Esophagus squamous epithelium (tissue), 5 donors: ENCODE data around the gene NQO2. TPM values are rescaled to one million over a fixed set of nuclear protein-coding genes. Genes with fewer than 3 reads are reported as not detected.

Experiments used
- DNase-seq: peaks from one replicate; lab custom pipeline; 2025; lab: John Stamatoyannopoulos, UW
- H3K27ac ChIP-seq, 4 donors: fragments of 200-600 bp; sonication (generic); one replicate each; pipeline ENCODE4 v1.5.1; 2016 to 2019; ENCODE audit warnings: mild to moderate bottlenecking in 1 of 4
- H3K27me3 ChIP-seq, 4 donors: fragments of 200-600 bp; sonication (generic); 1 replicate in 3 of 4; 2 replicates in 1 of 4; pipeline versions ENCODE4 v1.5.1 to v1.6.0; 2017 to 2021; ENCODE audit warnings: antibody characterized with exemption in 1 of 4
- H3K36me3 ChIP-seq, 3 donors: fragments of 200-600 bp; sonication (generic); one replicate each; pipeline ENCODE4 v1.5.1; 2016 to 2019
- H3K4me1 ChIP-seq, 3 donors: fragments of 200-600 bp; sonication (generic); one replicate each; pipeline ENCODE4 v1.5.1; 2017 to 2019
- H3K4me3 ChIP-seq, 4 donors: fragments of 200-600 bp; sonication (generic); 1 replicate in 3 of 4; 2 replicates in 1 of 4; pipeline ENCODE4 v1.5.1; 2016 to 2019; ENCODE audit warnings: mild to moderate bottlenecking in 2 of 4, moderate library complexity in 1 of 4
- H3K9me3 ChIP-seq, 3 donors: fragments of 200-600 bp; sonication (generic); one replicate each; pipeline ENCODE4 v1.5.1; 2016 to 2019
- CTCF ChIP-seq, 6 experiments: fragments of 450-650 bp in 4 of 6; fragments of 200-600 bp in 2 of 6; sonication (generic) in 2 of 6; IDR thresholded peaks; one replicate each; pipeline ENCODE4 v1.5.1; 2016 to 2019; ENCODE audit warnings: antibody characterized with exemption in 6 of 6, mild to moderate bottlenecking in 4 of 6, moderate library complexity in 4 of 6
- POLR2A ChIP-seq, 4 donors: fragments of 450-650 bp; IDR thresholded peaks; one replicate each; pipeline ENCODE4 v1.6.1; 2017; ENCODE audit warnings: antibody characterized with exemption in 4 of 4, mild to moderate bottlenecking in 4 of 4, moderate library complexity in 3 of 4
- WGBS, 2 donors: methylation state at CpG; one replicate each; pipeline ENCODE4 v1.1.5; 2018; 5-methylcytosine and 5-hydroxymethylcytosine counted together
- intact Hi-C: fragments of 100-400 bp; cut with DNase I; formaldehyde crosslinking; loops from one replicate; pipeline ENCODE4 v1.15.0; 2022
- total RNA-seq, 4 donors: library from RNA; depleted of rRNA; stranded (reverse); fragments of >200 nt; gene quantifications; one replicate each; pipeline ENCODE4 v1.1.0, GENCODE V29; 2016
- donor health status: DM: yes; HTN: yes; CAD: no.

Gene NQO2
- total RNA-seq, 4 donors from 2014 or later, result 18.7 to 38.3 (median 26.5) TPM

- 93 to 96% methylated on average over 3 to 4 of the region's 4 CpGs for WGBS, 2 donors
- intact Hi-C loops, result no loop called here
- peaks cover 0 to 92% (median 4%) of the 10 kb centered on the region in 3 donors for H3K36me3 ChIP-seq
Measured at GRCh38 chr6:3014675-3015066, 15.0 kb downstream of the NQO2 start.

GRCh38 chr6:3015144-3015543 is 15.4 kb downstream of the NQO2 start:
- H3K36me3 ChIP-seq, result peaks cover 0 to 92% (median 4%) of the 10 kb centered on the region in 3 donors
- no peak overlapping the region for H3K4me3 ChIP-seq
- intact Hi-C loops, result no loop called here
- WGBS, 2 donors, result 86 to 91% methylated on average over 4 to 9 of the region's 10 CpGs
- H3K4me1 ChIP-seq, result peaks cover 0 to 12% (median 10%) of the 10 kb centered on the region in 3 donors
- H3K9me3 ChIP-seq, result peaks cover 0 to 22% (median 14%) of the 10 kb centered on the region in 3 donors
- no peak for DNase-seq
- no peak overlapping the region for H3K27ac ChIP-seq
- H3K27me3 ChIP-seq, result no peaks in the 10 kb centered on the region
- no peak for TF ChIP-seq CTCF (IDR thresholded peaks at IDR 0.05)
- no peak for TF ChIP-seq POLR2A (IDR thresholded peaks at IDR 0.05)

More at GRCh38 chr6:3014675-3015066, 15.0 kb downstream of the NQO2 start:
- Histone ChIP-seq H3K4me1 (peaks cover 0 to 12% (median 10%) of the 10 kb centered on the region in 3 donors), H3K27ac (no peak overlapping the region), H3K4me3 (no peak overlapping the region), H3K9me3 (peaks cover 0 to 22% (median 14%) of the 10 kb centered on the region in 3 donors), H3K27me3 (no peaks in the 10 kb centered on the region)
- no peak for TF ChIP-seq CTCF (IDR thresholded peaks at IDR 0.05)
- TF ChIP-seq POLR2A (IDR thresholded peaks at IDR 0.05), result no peak
- no peak for DNase-seq

- Histone ChIP-seq H3K36me3 (peaks cover 0 to 87% (median 4%) of the 10 kb centered on the region in 3 donors), H3K9me3 (peaks cover 0 to 9% (median 2%) of the 10 kb centered on the region in 3 donors), H3K27ac (no peak overlapping the region), H3K4me1 (peaks cover 0 to 12% (median 12%) of the 10 kb centered on the region in 3 donors), H3K27me3 (no peaks in the 10 kb centered on the region), H3K4me3 (no peak overlapping the region)
- intact Hi-C loops, result no loop called here
- no peak for DNase-seq
- TF ChIP-seq POLR2A (IDR thresholded peaks at IDR 0.05) (no peak), CTCF (IDR thresholded peaks at IDR 0.05) (no peak)
- WGBS, 2 donors, result 94 to 95% methylated on average over 14 to 16 of the region's 17 CpGs
Measured at GRCh38 chr6:3016473-3017280, 17.0 kb downstream of the NQO2 start.

- Histone ChIP-seq H3K27ac (no peak overlapping the region), H3K4me3 (no peak overlapping the region), H3K27me3 (no peaks in the 10 kb centered on the region), H3K4me1 (peaks cover 4 to 19% (median 13%) of the 10 kb centered on the region in 3 donors), H3K9me3 (peaks cover 0 to 3% (median 0%) of the 10 kb centered on the region in 3 donors), H3K36me3 (peaks cover 0 to 80% (median 4%) of the 10 kb centered on the region in 3 donors)
- no peak for DNase-seq
- 90 to 96% methylated on average over 7 to 9 of the region's 9 CpGs for WGBS, 2 donors
- TF ChIP-seq CTCF (IDR thresholded peaks at IDR 0.05), result no peak
- intact Hi-C loops, result no loop called here
Measured at GRCh38 chr6:3017304-3017703, 17.6 kb downstream of the NQO2 start.

GRCh38 chr6:3019065-3019464 is 19.4 kb downstream of the NQO2 start:
- Histone ChIP-seq H3K27me3 (no peaks in the 10 kb centered on the region), H3K4me3 (no peak overlapping the region), H3K27ac (no peak overlapping the region), H3K9me3 (no peaks in the 10 kb centered on the region), H3K4me1 (peaks cover 6 to 27% (median 7%) of the 10 kb centered on the region in 3 donors), H3K36me3 (peaks cover 0 to 67% (median 4%) of the 10 kb centered on the region in 3 donors)
- DNase-seq, result no peak
- WGBS, 2 donors, result 75 to 85% methylated on average over 1 of the region's 1 CpG
- TF ChIP-seq POLR2A (IDR thresholded peaks at IDR 0.05) (no peak), CTCF (IDR thresholded peaks at IDR 0.05) (no peak)
- intact Hi-C loops, result no loop called here
